NCI-H82 treated with DMSO at 0.1 percent for 48 hours (cell line): ENCODE measurements around the gene CELF1.

Experiments
- DNase-seq: peaks from one replicate; lab custom pipeline; 2025; ENCODE audit not compliant: unreplicated experiment; lab: John Stamatoyannopoulos, UW

The CELF1 gene

DNA sequence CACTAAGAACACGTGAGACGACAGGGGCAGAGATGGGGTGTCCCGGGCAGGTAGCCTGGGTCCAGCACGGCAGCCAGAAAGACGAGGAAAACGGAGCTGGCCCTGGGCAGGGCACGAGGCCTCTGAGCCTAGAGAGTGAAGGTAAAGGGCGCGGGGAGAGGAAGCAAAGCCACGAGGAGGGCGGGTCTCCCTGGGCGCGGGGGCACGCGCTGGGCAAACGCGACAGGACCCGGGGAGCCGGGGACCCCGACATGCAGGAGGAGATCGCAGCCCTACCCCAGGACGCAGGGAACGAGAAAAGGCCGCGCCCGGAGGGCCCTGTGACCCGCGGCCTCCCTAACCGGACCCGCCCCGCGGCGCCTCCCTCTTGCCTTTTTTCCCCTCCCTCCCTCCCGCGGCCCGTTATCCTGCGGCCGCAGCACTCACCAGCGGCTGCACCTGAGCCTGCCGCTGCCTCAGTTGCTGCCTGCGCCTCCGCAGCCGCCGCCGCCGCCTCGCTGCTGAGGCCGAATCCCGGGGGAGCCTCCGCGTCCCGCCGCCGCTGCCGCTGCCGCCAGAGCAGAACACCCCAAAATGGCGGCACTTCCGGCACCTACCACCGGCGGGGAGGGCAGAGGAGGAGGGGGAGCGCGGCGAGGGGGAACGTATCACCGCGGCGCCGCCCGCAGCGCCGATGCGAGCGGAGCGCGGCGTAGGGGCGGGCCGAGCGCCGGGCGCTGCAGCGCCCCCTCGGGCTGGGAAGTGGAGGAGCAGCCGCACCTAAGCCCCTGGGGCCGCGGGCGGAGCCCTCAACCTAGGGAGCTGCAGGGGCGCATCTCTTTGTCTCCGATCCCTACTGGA is at the start of gene CELF1:
Gene CELF1 (minus strand): TSS at position 567 of the 840 bp plus-strand sequence. CDS start 53,609 bp downstream, outside the sequence.
- peak; percentile 59 for DNase-seq

DNA sequence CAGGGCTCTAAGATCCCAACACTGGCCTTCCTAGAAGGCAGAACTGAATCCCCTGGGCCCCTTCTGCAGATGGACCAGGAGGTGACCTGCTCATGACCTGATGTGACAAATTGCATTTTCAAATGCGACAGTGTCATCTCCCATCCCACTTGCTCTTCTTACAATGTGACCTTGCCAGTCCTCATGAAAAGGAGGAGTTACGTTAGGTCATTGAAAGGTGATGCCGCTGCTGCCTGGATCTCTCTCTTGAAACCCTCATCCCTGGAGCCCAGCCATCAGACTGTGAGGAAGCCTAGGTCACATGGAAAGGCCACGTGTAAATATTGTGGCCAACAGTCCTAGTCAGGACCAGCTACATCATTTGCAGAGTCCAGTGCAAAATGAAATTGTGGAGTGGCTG is 47.0 kb upstream of the CELF1 start:
- DNase-seq = peak; percentile 69

DNA sequence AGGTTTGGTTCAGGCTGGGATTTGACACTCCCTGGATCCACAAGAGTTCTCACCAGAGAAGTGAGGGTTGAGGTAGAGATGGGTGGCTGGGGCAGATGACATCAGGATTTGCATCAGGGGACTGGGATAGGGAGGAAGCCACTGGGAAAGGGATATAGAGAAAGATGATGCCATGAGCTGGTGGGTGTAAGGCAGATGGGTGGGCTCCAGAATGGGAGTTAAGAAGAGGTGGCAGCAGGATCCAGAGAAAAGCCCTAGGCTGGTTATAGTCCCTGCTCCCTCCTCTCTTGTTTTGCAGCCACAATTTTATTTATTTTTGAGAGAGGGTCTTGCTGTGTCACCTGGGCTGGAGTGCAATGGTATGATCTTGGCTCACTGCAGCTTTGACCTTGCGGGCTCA is 43.0 kb upstream of the CELF1 start:
- DNase-seq = no peak

DNA sequence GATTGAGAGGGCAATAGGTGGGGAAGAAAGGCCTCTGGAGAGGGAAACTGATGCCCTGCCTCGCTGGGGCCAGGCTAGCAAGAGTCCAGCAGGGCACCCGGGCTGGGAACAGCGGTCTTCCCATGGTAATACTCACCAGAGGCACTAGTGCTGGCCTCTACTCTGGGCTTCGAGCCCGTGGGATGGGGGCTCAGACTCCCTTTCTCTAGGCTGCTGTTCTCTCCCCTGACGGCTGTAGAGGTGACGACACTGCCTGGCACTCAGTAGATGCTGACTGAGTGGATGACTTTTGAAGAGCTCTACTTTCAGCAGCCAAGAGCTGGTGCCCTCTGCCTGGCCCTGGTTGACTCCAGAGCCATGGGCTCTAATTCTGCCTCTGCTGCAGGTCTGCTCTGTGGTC is 42.1 kb upstream of the CELF1 start:
- no peak for DNase-seq

DNA sequence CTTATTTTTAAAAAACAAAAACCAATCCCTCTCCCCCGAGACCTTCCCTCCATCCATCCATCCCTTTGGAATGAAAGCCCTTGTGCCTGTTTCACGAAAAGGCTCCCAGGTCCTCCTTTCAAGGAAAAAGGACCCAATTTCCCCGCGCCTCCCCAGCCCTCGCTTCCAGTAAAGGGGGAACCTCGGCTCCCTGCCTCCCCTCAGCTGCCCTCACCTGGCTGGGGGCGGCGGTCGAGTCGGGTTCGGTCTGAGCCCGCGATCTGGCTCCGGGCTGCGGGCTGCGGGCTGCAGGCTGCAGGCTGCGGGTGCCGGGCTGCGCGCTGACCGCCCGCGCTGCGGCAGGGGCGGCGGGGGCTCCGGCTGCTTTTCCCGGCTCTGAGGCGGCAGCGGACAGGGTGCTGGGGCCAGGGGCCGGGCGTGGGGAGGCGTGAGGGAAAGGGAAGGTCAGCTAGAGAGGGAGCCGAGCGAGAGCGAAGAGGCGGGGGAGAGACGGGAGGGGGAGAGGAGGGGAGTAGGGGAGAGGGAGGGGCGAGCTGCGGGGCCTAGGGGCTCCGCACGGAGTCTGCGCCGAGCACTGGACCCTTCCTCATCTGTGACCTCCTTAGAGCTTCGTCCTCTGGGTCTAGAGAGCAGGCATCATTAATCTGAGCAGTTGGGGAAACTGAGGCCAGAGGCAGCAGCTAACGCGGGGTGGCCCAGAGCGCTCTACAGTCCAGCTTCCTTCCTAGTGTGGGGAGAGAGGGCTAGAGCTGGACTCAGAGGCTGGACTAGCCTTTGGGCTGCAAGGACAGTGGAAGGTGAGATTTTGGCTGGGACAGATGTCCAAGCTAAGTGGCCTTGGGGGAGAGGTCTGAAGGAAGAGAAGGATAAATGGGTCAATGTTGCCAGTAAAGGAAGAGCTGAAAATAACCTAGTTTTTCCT is 41.3 kb upstream of the CELF1 start, which contains the start of gene C1QTNF4:
Gene C1QTNF4 (minus strand): TSS at position 478 of the 922 bp plus-strand sequence. CDS start 3,601 bp downstream, outside the sequence.
- no peak for DNase-seq

DNA sequence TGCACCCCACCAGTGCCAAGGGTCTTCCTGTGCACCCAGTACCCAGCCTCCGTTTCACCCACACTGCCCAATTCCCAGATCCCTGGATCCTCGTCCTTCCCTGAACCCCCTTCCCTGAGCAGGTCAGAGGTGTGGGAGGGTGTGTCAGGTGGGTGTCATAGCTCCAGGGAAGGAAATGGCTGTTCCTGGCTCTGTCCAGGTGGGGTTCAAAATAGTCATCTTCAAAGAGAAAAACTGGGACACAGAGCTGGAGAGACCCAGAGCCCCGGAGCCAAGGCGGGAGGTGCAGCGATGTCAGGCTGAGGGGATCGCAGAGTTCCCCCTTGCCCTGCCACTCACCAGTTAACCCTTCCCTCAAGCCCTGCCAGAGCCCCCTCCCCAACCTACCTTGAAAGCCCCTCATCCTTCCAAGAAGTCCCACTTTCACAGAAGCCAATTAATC is 40.6 kb upstream of the CELF1 start:
- DNase-seq = no peak

DNA sequence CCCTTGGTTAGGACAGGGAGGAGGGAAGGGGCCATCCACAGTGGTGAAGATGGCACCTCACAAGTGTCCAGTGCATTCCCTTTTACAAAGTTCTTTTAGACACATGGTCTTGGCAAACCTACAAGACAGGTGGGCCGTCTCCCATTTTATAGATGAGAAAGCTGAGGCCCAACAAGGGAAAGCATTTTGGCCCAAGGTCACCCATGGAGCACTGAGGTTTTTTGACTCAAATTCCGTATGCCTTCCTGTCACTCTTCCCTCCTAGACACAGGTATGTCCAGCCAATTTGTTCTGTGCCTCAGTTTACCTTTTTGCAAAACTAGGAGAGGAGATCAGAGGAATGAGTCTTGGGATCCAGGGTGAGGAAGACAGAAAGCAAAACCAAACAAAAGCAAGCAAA is 40.0 kb upstream of the CELF1 start:
- DNase-seq = no peak

DNA sequence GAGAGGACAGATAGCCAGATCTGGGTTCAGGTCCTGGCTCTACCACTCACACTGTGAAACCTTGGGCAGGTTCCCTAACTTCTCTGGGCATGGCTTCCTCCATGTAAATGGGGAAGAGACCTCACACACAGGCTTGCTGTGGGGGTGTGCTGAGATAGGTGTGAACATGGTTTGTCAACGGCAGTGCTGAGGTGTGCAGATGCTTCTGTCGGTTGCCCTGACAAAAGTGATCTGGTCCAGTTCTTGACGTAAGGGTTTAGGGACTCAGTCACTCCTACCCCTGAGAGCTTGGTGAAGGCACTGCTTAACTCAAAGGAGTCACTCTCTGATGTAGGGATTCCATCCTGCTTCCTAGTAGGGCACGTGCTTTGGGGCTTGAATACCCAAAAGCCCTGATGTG is 39.3 kb upstream of the CELF1 start:
- DNase-seq = no peak

DNA sequence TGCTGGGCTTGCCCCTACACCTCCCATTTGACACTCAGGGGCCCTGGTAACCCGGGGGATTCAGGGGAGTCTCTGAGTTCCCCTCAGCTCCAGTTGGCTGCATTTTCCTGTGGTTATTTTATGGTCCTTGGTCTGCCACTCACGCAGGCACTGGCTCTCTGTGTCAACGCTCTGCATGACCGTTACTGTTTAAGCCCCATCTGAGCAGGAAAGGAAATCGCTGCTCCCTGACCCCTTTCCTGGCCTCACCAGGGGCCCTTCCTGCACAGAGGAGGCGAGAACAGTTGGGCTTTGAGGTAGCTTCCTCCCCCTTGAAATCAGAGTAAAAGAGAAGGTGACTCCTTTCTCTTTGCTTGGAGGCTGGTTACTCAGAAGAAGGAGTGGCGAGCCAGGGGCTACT is 38.8 kb upstream of the CELF1 start:
- no peak for DNase-seq

DNA sequence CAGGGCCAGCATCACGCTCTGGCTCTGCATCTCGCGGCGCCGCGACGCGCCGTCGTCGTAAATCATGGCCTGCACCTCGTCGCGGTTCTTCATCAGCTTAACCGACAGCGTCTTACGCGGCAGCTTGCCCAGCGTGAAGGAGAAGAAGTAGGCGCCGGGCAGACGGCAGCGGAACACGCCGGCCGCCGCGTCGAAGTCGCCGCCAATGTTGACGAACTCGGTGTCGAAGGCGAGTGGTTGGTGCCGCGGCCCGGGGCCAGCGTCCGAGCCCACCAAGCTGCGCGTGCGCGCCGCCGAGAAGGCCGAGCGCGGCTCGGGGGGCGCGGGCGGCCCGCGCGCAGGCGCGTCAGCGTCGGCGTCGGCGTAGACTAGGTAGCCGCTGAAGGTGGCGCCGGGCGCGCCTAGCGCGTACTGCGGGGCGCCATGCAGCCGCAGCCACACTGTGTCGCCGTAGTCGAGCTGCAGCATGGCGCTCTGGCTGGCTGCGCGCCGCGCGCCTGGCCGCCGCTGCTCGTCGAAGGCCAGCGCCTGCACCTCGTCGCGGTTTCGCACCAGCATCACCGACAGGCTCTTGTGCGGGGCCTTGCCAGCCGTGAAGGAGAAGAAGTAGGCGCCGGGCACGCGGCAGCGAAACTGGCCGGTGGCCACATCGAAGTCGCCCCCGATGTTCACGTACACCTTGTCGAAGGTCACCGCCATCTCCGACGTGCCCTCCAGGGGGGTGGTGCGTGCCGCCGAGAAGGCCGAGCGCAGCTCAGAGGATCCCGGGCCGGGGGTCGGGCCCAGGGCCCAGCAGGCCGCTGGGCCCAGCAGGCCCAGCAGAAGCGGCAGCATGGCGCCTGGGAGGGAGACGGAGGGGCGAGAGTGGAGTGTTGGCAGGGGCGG is 37.3 kb upstream of the CELF1 start:
- no peak for DNase-seq

DNA sequence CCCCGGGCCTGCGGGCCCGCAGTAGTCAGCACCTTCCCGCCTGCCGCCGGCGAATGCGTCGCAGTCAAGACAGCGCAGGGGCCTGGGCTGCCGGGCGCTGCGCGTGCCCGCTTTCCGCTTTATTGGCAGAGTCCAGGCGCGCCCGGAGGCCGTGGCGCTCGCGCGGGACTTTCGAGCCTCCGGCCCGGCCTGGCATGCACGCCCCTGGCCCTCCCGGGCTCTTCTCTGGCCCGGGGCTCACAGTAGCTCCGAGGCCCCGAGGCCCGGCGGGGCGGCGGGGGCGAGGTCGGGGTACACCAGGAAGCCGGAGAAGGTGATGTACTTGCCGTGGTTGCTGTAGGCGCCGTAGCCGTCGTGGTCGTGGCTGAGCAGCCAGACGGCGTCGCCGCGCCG is 36.6 kb upstream of the CELF1 start:
- DNase-seq = no peak

DNA sequence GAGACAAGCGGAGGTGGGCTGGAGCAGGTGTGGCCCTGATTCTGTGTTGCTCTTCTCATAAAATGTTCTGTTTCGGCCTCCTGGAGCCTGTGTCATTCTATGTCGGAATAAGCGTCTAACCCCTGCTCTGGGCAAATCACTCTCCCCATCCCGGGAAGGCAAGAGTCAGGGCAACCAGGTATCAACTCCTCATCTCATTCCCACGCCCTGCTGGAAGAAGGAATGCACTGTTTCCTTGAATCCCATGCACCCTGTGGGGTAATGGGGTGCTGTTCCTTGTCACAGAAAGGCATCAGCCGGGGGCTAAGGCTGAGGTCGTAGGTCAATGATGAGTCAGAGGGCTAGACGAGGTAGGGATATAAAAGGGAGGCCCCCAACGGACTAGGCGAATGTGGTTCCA is 36.2 kb upstream of the CELF1 start:
- DNase-seq = no peak

DNA sequence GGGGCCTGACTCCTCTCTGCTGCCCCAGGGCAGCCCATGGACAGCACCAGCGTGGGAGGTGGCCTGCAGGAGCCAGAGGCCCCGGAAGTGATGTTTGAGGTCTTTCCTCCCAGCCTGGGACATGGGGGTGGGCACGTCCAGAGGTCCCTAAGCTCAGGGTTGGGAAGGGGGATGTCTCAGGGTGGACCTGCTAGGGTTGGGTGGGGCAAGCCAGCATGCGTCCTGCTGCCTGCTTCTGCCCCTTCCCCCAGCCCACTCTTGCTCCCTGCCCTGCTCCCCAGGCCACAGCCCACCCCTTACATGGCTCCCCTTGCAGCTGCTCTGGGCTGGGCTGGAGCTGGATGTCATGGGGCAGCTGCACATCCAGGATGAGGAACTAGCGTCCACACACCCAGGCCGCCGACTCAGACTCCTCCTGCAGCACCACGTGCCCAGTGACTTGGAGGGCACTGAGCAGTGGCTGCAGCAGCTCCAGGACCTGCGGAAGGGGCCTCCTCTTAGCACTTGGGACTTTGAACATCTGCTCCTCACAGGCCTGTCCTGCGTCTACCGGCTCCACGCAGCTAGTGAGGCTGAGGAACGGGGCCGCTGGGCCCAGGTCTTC is 34.9 kb upstream of the CELF1 start:
- DNase-seq = no peak

DNA sequence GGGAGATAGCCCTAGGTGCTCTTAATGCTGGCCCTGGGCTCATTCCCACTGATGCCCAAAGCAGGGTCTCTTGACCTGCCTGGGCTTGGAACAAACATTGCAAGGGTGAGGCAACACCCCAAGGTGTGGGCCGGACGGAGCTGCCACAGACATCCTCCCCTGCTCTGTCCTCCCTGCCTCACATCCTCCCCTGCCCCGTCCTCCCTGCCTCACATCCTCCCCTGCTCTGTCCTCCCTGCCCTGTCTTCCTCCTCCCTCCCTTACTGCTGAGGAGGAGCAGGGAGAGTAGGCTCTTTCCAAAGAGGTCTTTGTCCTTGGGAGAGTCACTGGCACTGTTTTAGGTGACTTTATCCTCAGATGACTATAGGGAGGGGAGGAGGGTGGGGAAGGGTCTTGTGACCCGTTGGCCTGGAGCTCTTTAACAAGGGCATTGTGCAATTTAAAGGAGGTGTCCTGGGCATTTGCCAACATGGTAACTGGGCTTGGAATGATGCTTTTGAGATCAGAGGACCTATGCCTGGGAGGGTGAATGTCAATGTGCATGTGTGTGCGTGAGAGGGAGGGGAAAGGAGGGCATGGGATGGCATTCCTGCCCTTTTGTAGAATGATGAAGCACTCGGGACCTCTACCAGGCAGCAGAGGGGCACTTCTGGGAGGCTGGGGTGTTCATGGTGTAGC is 34.2 kb upstream of the CELF1 start:
- no peak for DNase-seq

DNA sequence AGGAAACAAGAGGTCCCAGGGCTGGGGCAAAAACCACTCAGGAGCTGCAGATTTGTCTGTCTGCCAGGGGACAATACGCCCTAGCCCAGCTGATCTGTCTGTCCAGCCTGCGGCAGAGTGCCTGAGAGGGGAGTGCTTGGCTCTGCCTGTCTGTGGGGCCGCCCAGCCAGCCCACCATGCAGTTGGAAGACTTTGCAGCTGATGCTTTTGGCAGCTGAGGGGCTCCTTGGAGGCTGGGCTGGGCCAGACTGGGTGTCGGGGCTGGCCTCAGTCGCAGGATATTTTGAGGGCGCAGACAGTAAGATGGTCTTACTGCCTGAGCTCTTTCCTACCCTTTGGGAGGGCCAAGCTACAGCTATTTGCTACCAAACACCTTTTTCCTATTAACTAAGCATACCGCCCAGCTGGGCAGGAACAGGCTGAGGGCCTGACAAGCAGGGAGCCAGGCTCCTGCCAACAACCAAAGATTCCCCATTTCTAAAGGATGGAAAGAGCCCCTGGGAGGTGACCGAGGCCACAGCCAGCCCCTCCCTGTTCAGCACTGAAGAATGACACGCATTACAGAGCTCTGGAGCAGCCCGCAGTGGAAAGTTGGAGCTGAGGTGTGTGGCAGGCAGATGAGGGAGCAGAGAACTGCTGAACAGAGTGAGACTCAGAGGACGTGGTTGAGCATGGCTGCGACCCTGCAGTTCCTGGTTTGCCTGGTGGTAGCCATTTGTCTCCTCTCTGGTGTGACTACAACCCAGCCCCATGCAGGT is 33.3 kb upstream of the CELF1 start, which contains the start of gene FAM180B:
Gene FAM180B (plus strand): TSS at position 581 of the 758 bp plus-strand sequence. CDS start 91 bp downstream, at position 672.
- DNase-seq = no peak

DNA sequence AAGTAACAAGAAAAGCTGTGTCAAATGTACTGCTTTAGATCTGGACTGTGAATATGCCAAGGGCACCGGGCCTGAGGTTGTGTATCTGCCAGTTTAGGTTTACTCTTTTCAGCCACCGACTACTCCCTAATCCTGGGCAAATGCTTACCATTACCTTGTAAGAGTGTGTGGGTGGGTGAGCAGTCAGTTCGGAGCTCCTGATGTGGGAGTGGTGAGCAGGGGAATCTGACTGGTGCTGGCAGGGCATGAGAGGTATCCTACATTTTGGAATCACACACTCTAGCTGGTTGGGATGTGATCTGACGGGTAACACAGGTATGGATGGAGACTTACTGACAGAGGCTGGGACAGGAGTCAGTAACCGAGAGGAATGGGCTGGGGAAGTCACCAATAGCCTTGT is 30.9 kb upstream of the CELF1 start:
- DNase-seq = no peak

DNA sequence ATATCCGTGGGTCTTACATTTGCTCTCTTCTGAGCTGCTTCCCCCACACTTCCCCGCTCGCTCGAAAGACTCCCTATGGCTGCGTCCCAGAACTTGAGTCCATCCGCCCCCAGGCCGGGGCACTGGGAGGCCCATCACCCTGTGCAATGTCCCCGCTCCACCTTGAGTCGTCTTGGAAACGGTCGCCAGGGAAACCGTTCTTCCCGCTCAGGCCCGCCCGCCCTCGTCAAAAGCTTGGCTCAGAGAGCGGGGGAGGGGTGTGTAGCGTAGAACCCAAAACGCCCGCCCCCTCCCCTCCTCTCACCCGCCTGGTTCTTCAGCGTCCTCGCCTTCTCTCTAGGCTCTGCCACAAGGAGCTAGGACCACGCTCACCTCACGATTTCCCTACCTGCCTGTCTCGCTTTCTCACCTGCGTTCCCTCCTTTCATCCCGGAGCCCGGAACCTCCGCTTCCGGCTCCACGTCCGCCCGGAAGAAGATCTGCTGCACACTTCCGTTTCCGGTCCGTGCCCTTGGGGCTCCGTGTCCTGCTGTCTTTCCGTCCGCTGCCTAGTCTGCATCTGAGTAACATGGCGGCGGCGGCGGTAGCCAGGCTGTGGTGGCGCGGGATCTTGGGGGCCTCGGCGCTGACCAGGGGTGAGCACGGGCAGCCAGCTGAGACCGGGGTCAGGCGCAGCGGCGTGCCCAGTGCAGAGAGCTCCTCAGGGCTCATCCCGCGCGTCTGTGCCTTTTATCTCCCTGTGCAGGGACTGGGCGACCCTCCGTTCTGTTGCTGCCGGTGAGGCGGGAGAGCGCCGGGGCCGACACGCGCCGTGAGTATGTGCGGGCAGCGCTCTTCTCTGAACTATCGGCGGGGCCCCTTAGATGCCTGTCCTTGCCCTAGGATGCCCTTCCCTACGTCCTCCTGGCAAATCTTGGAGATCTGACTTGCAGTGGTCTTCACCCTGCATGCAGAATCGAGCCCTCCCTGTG is 25.9 kb upstream of the CELF1 start, which contains the start of the genes KBTBD4 and NDUFS3:
Gene KBTBD4 (minus strand): TSS at position 447 of the 971 bp plus-strand sequence. CDS start 19 bp downstream, at position 428.
Gene NDUFS3 (plus strand): TSS at position 551 of the 971 bp plus-strand sequence. CDS start 18 bp downstream, at position 569.
- peak; percentile 70 for DNase-seq
